ENCODE results near the gene ITGAL.
A peak's percentile ranks its signal among the peaks of the same experiment; 100 is the strongest.

The ITGAL gene

DNA sequence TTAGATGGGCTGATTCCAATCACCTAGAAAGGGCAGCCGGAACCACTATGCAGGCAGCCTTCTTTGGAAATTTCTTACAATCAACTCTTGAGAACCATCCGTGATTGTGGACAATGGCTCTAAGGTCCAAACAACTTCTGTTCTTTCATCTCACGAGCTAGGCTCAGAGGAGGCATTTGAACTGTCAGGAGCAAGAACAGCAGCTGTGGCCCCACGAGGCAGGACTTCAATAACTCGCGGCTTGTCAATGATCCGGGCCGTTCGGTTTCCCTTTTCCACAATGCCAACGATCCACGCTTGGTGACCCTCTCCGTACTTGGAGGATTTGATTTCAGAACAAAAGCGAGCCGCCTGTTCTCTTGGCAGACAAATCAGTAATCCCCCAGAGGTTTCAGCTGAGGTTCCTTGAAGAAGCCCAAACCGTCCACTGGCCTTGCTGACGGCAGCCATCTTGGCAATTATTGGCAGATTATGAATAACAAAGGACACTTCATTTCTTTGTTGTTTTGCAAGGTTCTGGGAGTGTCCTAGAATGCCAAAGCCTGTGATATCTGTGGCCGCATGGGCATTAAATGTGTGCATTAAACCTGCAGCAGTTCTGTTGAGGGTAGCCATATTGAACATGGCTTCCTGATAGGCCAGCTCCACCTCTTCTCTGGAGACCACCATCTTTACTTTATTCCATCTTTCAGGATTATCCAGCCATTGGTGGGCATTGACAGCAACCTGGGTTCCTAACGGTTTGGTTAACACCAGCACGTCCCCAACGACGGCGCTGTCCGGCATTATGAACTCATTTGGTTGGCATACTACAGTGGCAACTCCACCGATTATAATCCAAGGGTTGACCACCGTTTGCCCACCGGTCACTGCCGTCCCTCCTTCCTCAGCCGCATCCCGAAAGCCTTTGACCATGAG lies 28.1 kb upstream of the ITGAL start:
- no peak for TF ChIP-seq CTCF (IDR thresholded peaks at IDR 0.05; ENCODE audit: low read depth, low read length)
- Histone ChIP-seq H3K27me3 (no peaks in the 10 kb centered on the region), H3K4me1 (no peaks in the 10 kb centered on the region), H3K36me3 (peaks cover 10% of the 10 kb centered on the region), H3K4me3 (ENCODE audit: low read depth, low read length) (peak overlapping the region; percentile 91), H3K9me3 (no peaks in the 10 kb centered on the region; the same call in 1 of the 2 replicates)
- no peak for DNase-seq

- Histone ChIP-seq H3K9me3 (no peaks in the 10 kb centered on the region; the same call in 1 of the 2 replicates), H3K27me3 (no peaks in the 10 kb centered on the region), H3K4me1 (no peaks in the 10 kb centered on the region), H3K36me3 (peaks cover 10% of the 10 kb centered on the region), H3K4me3 (ENCODE audit: low read depth, low read length) (peak overlapping the region; percentile 91)
- TF ChIP-seq CTCF (IDR thresholded peaks at IDR 0.05; ENCODE audit: low read depth, low read length), result no peak
- no peak for DNase-seq
Measured at GRCh38 chr16:30445149-30445407, 27.5 kb upstream of the ITGAL start.

GRCh38 chr16:30445408-30446202 lies 26.9 kb upstream of the ITGAL start, which contains the start of gene SEPHS2:
TSS of gene SEPHS2 (minus strand) at chr16:30445874. CDS start at chr16:30445727, 147 bp downstream.
- Histone ChIP-seq H3K4me1 (no peaks in the 10 kb centered on the region), H3K27me3 (no peaks in the 10 kb centered on the region), H3K4me3 (ENCODE audit: low read depth, low read length) (peak within 1 kb of the TSS; percentile 91), H3K9me3 (no peaks in the 10 kb centered on the region; the same call in 1 of the 2 replicates), H3K36me3 (peaks cover 10% of the 10 kb centered on the region)
- peak; percentile 38 for TF ChIP-seq CTCF (IDR thresholded peaks at IDR 0.05; ENCODE audit: low read depth, low read length)
- peak; percentile 93 for DNase-seq

DNA sequence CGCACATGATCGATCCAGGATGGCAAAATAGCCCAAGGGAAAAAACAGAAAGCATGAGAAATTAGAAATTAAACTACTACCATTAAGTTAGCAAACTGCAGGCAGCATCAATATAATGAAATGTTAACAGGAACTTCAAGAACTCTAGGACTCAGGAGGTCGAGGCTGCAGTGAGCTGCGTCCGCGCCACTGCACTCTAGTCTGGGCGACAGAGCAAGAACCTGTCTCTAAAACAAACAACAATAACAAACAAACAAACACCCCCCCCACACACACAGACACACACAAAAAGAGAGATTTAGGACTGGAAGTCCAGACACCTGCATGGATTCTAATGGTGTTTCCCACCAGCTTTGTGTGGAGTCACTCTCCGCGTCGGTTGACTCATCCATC lies 26.3 kb upstream of the ITGAL start:
- no peak for TF ChIP-seq CTCF (IDR thresholded peaks at IDR 0.05; ENCODE audit: low read depth, low read length)
- no peaks in the 10 kb centered on the region for H3K27me3 ChIP-seq
- no peaks in the 10 kb centered on the region; the same call in 1 of the 2 replicates for H3K9me3 ChIP-seq
- peak overlapping the region; percentile 91 for H3K4me3 ChIP-seq (ENCODE audit: low read depth, low read length)
- no peak for DNase-seq
- peaks cover 10% of the 10 kb centered on the region for H3K36me3 ChIP-seq
- H3K4me1 ChIP-seq, result no peaks in the 10 kb centered on the region

DNA sequence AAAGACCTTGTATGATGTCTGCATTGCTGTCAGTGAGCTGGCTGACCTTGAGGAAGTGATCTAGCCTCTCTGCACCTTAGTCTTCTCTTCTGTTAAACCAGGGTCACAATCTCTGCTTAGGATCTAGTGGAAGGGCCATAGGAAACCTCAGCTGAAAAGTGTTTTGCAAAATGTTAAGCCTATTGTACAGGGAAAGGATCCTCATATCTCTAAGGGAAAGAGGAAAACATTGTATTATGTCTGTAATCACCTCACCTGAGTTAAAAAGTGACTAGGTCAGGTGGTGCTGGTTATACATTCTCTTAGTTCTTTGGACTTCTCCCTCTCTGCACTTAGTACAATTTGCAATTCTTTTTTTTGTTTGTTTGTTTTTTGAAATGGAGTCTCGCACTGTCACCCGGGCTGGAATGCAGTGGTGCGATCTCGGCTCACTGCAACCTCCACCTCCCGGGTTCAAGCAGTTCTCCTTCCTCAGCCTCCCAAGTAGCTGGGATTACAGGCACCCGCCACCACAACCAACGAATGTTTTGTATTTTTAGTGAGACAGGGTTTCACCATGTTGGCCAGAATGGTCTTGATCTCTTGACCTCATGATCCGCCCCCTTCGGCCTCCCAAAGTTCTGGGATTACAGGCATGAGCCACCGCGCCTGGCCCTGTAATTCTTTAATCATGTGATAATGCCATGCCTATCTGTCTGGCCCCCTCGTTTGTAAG lies 24.9 kb upstream of the ITGAL start:
- no peak for DNase-seq
- H3K9me3 ChIP-seq, result no peaks in the 10 kb centered on the region; the same call in 1 of the 2 replicates
- peaks cover 10% of the 10 kb centered on the region for H3K36me3 ChIP-seq
- no peak for TF ChIP-seq CTCF (IDR thresholded peaks at IDR 0.05; ENCODE audit: low read depth, low read length)
- no peak overlapping the region for H3K4me3 ChIP-seq (ENCODE audit: low read depth, low read length)
- no peaks in the 10 kb centered on the region for H3K27me3 ChIP-seq
- H3K4me1 ChIP-seq, result peaks cover 2% of the 10 kb centered on the region; the same call in 1 of the 2 replicates
